Hematopoietic multipotent progenitor cell treated with erythropoietin and hydrocortisone succinate and interleukin-3 and kit ligand, for 6 days (in vitro differentiated cells): ENCODE measurements around the gene CTSW.
"Not testable (repeated sequence)": the region's sequence is repeated elsewhere in the genome, so short reads cannot be mapped to it uniquely, and the experiment has no call there.

Experiments
- DNase-seq: peaks from one replicate; pipeline ENCODE4 v3.0.0-alpha.2; 2015

The CTSW gene

GRCh38 chr11:65879617-65880016 lies at the start of gene CTSW:
TSS of gene CTSW (plus strand) at chr11:65879837. CDS start at chr11:65879855, 18 bp downstream.
- peak; percentile 83 for DNase-seq

GRCh38 chr11:65832231-65832630 lies 47.4 kb upstream of the CTSW start:
- DNase-seq = not testable (repeated sequence)

GRCh38 chr11:65833297-65834030 lies 46.2 kb upstream of the CTSW start, which contains the start of gene SNX32:
TSS of gene SNX32 (plus strand) at chr11:65833963. CDS start at chr11:65834066, 103 bp downstream.
- DNase-seq = peak; percentile 98

GRCh38 chr11:65834202-65834601 lies 45.4 kb upstream of the CTSW start:
- no peak for DNase-seq

GRCh38 chr11:65842144-65842543 lies 37.5 kb upstream of the CTSW start:
- no peak for DNase-seq

GRCh38 chr11:65843811-65844210 lies 35.8 kb upstream of the CTSW start:
- DNase-seq = no peak

GRCh38 chr11:65844231-65844872 lies 35.3 kb upstream of the CTSW start:
- no peak for DNase-seq

- DNase-seq = no peak
These were observed 31.9 kb upstream of the CTSW start for GRCh38 chr11:65847746-65848145.

- not testable (repeated sequence) for DNase-seq
These were observed 30.9 kb upstream of the CTSW start for GRCh38 chr11:65848693-65849092.

GRCh38 chr11:65849366-65849765 lies 30.3 kb upstream of the CTSW start:
- DNase-seq = no peak

- DNase-seq = peak; percentile 0
These were observed 29.8 kb upstream of the CTSW start for GRCh38 chr11:65849771-65850216.

GRCh38 chr11:65850217-65851082 lies 29.2 kb upstream of the CTSW start:
- DNase-seq = peak; percentile 1

- peak; percentile 53 for DNase-seq
These were observed 28.5 kb upstream of the CTSW start for GRCh38 chr11:65851083-65851579.

- no peak for DNase-seq
These were observed 27.7 kb upstream of the CTSW start for GRCh38 chr11:65851811-65852507.

- DNase-seq = peak; percentile 2
These were observed 27.0 kb upstream of the CTSW start for GRCh38 chr11:65852508-65853245.

GRCh38 chr11:65853246-65853979 lies 26.2 kb upstream of the CTSW start:
- peak; percentile 43 for DNase-seq

- DNase-seq = no peak
These were observed 25.5 kb upstream of the CTSW start for GRCh38 chr11:65854161-65854592.

- peak; percentile 0 for DNase-seq
These were observed 24.5 kb upstream of the CTSW start for GRCh38 chr11:65854852-65855837.

GRCh38 chr11:65855927-65856363 lies 23.7 kb upstream of the CTSW start:
- DNase-seq = no peak
